CD4-positive, alpha-beta T cell (primary cell): ENCODE results near the gene PLEKHA5. TPM values are rescaled to one million over a fixed set of nuclear protein-coding genes. Genes with fewer than 3 reads are reported as not detected.
"Not testable (repeated sequence)": the region's sequence is repeated elsewhere in the genome, so short reads cannot be mapped to it uniquely, and the experiment has no call there.

Experiments
- ATAC-seq: fragments of 200-7000 bp; cut with Tn5 transposase; one replicate; pipeline ENCODE4 v1.10.0; 2022; ENCODE audit warnings: mild to moderate bottlenecking; ENCODE audit not compliant: poor library complexity
- CTCF ChIA-PET: fragments of 350-600 bp; sonication (Branson Sonifier 250); formaldehyde crosslinking; loops from one replicate; lab custom pipeline; 2021; ENCODE audit warnings: antibody characterized with exemption, inconsistent platforms; lab: Charles Lee
- POLR2A ChIA-PET: fragments of 350-600 bp; sonication (Branson Sonifier 250); formaldehyde crosslinking; loops from one replicate; lab custom pipeline; 2021; ENCODE audit warnings: antibody characterized with exemption, inconsistent platforms; lab: Charles Lee
- DNase-seq, 14 experiments: peaks; one replicate each; pipeline ENCODE4 v3.0.0-alpha.2; 2013 to 2020; ENCODE audit warnings: mixed read lengths in 2 of 14
- H3K27ac ChIP-seq, 2 donors: one replicate each; pipeline versions ENCODE4 v1.5.1 to v1.7.0; 2013; ENCODE audit warnings: low read length in 2 of 2, low read depth in 1 of 2, mild to moderate bottlenecking in 1 of 2
- H3K27me3 ChIP-seq, 2 experiments: 1 replicate in 1 of 2; 2 replicates in 1 of 2; pipeline versions ENCODE4 v1.6.1 to v1.7.0; 2013; ENCODE audit warnings: low read length in 2 of 2, control low read depth in 1 of 2, mild to moderate bottlenecking in 1 of 2, moderate library complexity in 1 of 2; ENCODE audit not compliant: insufficient read depth in 2 of 2, control insufficient read depth in 1 of 2
- H3K36me3 ChIP-seq: one replicate; pipeline ENCODE4 v1.6.1; 2013; ENCODE audit warnings: low read length, control low read depth; ENCODE audit not compliant: insufficient read depth
- H3K4me1 ChIP-seq: one replicate; pipeline ENCODE4 v1.6.1; 2013; ENCODE audit warnings: low read length, control low read depth; ENCODE audit not compliant: insufficient read depth
- H3K4me3 ChIP-seq: one replicate; pipeline ENCODE4 v1.5.1; 2013; ENCODE audit warnings: mild to moderate bottlenecking, low read length, moderate library complexity
- H3K9me3 ChIP-seq, 2 experiments: 1 replicate in 1 of 2; 2 replicates in 1 of 2; pipeline versions ENCODE4 v1.6.1 to v1.7.0; 2013; ENCODE audit warnings: low read length in 2 of 2, mild to moderate bottlenecking in 2 of 2, control low read depth in 1 of 2, moderate library complexity in 1 of 2; ENCODE audit not compliant: control insufficient read depth in 1 of 2, insufficient read depth in 1 of 2
- H3K27ac Mint-ChIP-seq: one replicate; pipeline ENCODE4 v1.8.0; 2020; ENCODE audit warnings: mixed read lengths
- H3K27me3 Mint-ChIP-seq: one replicate; pipeline ENCODE4 v1.8.0; 2021; ENCODE audit warnings: mixed read lengths
- H3K36me3 Mint-ChIP-seq: one replicate; pipeline ENCODE4 v1.8.0; 2021; ENCODE audit warnings: low read depth, mixed read lengths
- H3K4me1 Mint-ChIP-seq: one replicate; pipeline ENCODE4 v1.8.0; 2021; ENCODE audit warnings: low read depth, mixed read lengths
- H3K4me3 Mint-ChIP-seq: one replicate; pipeline ENCODE4 v1.8.0; 2020; ENCODE audit warnings: mild to moderate bottlenecking, mixed read lengths
- H3K9me3 Mint-ChIP-seq: one replicate; pipeline ENCODE4 v1.8.0; 2020; ENCODE audit warnings: mixed read lengths
- CTCF ChIP-seq: fragments of 200-600 bp; IDR thresholded peaks from one replicate; pipeline ENCODE4 v1.8.0; 2022; ENCODE audit warnings: antibody characterized with exemption, mild to moderate bottlenecking
- intact Hi-C, 2 experiments: fragments of 100-400 bp; cut with DNase I in 1 of 2; cut with micrococcal nuclease in 1 of 2; formaldehyde crosslinking; loops; one replicate each; pipeline versions ENCODE4 v1.15.1 to v1.9.0; 2023 to 2025; cut with DNase I, micrococcal nuclease
- total RNA-seq, 174 experiments: library from RNA in 2 of 174; stranded (reverse) in 2 of 174; gene quantifications; one replicate each; pipeline ENCODE4 v1.2.3 and lab custom pipeline; 2021 to 2026

Gene PLEKHA5
- total RNA-seq, 2 experiments from 2014 or later: 4.5 to 5.4 TPM

- no peak overlapping the region for H3K27ac Mint-ChIP-seq
- Histone ChIP-seq H3K4me3 (no peak overlapping the region), H3K4me1 (no peaks in the 10 kb centered on the region), H3K27ac (no peak overlapping the region), H3K27me3 (no peaks in the 10 kb centered on the region), H3K9me3 (peaks cover 0 to 6% of the 10 kb centered on the region in 2 experiments), H3K36me3 (no peaks in the 10 kb centered on the region)
- no peak for TF ChIP-seq CTCF
- POLR2A ChIA-PET: no interaction called here
- H3K36me3 Mint-ChIP-seq: no peaks in the 10 kb centered on the region
- H3K9me3 Mint-ChIP-seq: no peaks in the 10 kb centered on the region
- CTCF ChIA-PET: interaction anchor here (1.3 kb wide), 1 partner anchor 18 kb away, joined by 3 read pairs; no protein-coding TSS in a partner anchor
- intact Hi-C loops: no loop called here
- ATAC-seq (no peak), DNase-seq (no peak)
- H3K4me1 Mint-ChIP-seq: no peaks in the 10 kb centered on the region
- H3K27me3 Mint-ChIP-seq: no peaks in the 10 kb centered on the region
- no peak overlapping the region for H3K4me3 Mint-ChIP-seq
These were observed 172.6 kb downstream of the PLEKHA5 start for GRCh38 chr12:19302100-19302640.

- no peaks in the 10 kb centered on the region for H3K4me1 ChIP-seq
- DNase-seq (no peak), ATAC-seq (no peak)
- ChIA-PET POLR2A (no interaction called here), CTCF (no interaction called here)
- Mint-ChIP-seq H3K9me3 (no peaks in the 10 kb centered on the region), H3K27me3 (no peaks in the 10 kb centered on the region), H3K36me3 (no peaks in the 10 kb centered on the region), H3K4me3 (no peak overlapping the region), H3K27ac (no peak overlapping the region), H3K4me1 (no peaks in the 10 kb centered on the region)
- no peak overlapping the region for H3K27ac ChIP-seq
- H3K27me3 ChIP-seq: no peaks in the 10 kb centered on the region
- H3K36me3 ChIP-seq: no peaks in the 10 kb centered on the region
- H3K9me3 ChIP-seq: peaks cover 0 to 6% of the 10 kb centered on the region in 2 experiments
- no peak overlapping the region for H3K4me3 ChIP-seq
- TF ChIP-seq CTCF: no peak
- intact Hi-C loops: no loop called here
These were observed 174.0 kb downstream of the PLEKHA5 start for GRCh38 chr12:19303496-19303895.

- no peak overlapping the region for H3K4me3 Mint-ChIP-seq
- ChIA-PET POLR2A (no interaction called here), CTCF (no interaction called here)
- H3K27ac Mint-ChIP-seq: no peak overlapping the region
- TF ChIP-seq CTCF: no peak
- H3K4me1 Mint-ChIP-seq: no peaks in the 10 kb centered on the region
- peaks cover 0 to 6% of the 10 kb centered on the region in 2 experiments for H3K9me3 ChIP-seq
- DNase-seq (no peak), ATAC-seq (no peak)
- no peaks in the 10 kb centered on the region for H3K27me3 ChIP-seq
- no peaks in the 10 kb centered on the region for H3K9me3 Mint-ChIP-seq
- H3K36me3 ChIP-seq: no peaks in the 10 kb centered on the region
- no peak overlapping the region for H3K4me3 ChIP-seq
- no peaks in the 10 kb centered on the region for H3K27me3 Mint-ChIP-seq
- H3K27ac ChIP-seq: no peak overlapping the region
- H3K36me3 Mint-ChIP-seq: no peaks in the 10 kb centered on the region
- H3K4me1 ChIP-seq: no peaks in the 10 kb centered on the region
- intact Hi-C loops: no loop called here
These were observed 174.7 kb downstream of the PLEKHA5 start for GRCh38 chr12:19304149-19304750.

- H3K36me3 ChIP-seq, DNase-seq, ATAC-seq, H3K4me3 ChIP-seq, intact Hi-C loops, H3K4me1 Mint-ChIP-seq, H3K36me3 Mint-ChIP-seq, POLR2A ChIA-PET, H3K27ac Mint-ChIP-seq, H3K27me3 ChIP-seq, H3K4me1 ChIP-seq, H3K9me3 ChIP-seq, H3K27me3 Mint-ChIP-seq, H3K4me3 Mint-ChIP-seq, H3K9me3 Mint-ChIP-seq, CTCF ChIA-PET, H3K27ac ChIP-seq: not testable (repeated sequence)
These were observed 176.1 kb downstream of the PLEKHA5 start for GRCh38 chr12:19305621-19306020.
